Kidney epithelial cell (primary cell): ENCODE results near the gene TSPOAP1. TPM values are rescaled to one million over a fixed set of nuclear protein-coding genes. Genes with fewer than 3 reads are reported as not detected.

ENCODE experiments used
- DNase-seq: peaks from one replicate; pipeline ENCODE4 v3.0.0-alpha.2; 2010; ENCODE audit warnings: low read depth
- H3K27me3 ChIP-seq: 2 replicates; pipeline ENCODE4 v1.6.0; 2011; ENCODE audit warnings: low read length; ENCODE audit not compliant: control insufficient read depth, insufficient read depth
- H3K36me3 ChIP-seq: 2 replicates; pipeline ENCODE4 v1.5.1; 2011; ENCODE audit warnings: low read length; ENCODE audit not compliant: control insufficient read depth, insufficient read depth
- H3K4me3 ChIP-seq: 2 replicates; pipeline ENCODE4 v1.5.1; 2011; ENCODE audit warnings: low read depth, mild to moderate bottlenecking, control low read depth, low read length
- total RNA-seq: library from RNA; depleted of rRNA; stranded (reverse); fragments of >200 nt; gene quantifications from 2 replicates; pipeline ENCODE4 v1.2.3, GENCODE V29; 2015
- TF ChIP-seq, protein P1 (sequence below): IDR thresholded peaks from 2 replicates; pipeline ENCODE4 v1.5.1; 2011; ENCODE audit warnings: mild to moderate bottlenecking, moderate library complexity, low read length, control low read depth, inconsistent platforms; ENCODE audit not compliant: insufficient read depth, poor library complexity, severe bottlenecking

The TSPOAP1 gene
- total RNA-seq, 1 donor from 2014 or later = 9.4 TPM

DNA sequence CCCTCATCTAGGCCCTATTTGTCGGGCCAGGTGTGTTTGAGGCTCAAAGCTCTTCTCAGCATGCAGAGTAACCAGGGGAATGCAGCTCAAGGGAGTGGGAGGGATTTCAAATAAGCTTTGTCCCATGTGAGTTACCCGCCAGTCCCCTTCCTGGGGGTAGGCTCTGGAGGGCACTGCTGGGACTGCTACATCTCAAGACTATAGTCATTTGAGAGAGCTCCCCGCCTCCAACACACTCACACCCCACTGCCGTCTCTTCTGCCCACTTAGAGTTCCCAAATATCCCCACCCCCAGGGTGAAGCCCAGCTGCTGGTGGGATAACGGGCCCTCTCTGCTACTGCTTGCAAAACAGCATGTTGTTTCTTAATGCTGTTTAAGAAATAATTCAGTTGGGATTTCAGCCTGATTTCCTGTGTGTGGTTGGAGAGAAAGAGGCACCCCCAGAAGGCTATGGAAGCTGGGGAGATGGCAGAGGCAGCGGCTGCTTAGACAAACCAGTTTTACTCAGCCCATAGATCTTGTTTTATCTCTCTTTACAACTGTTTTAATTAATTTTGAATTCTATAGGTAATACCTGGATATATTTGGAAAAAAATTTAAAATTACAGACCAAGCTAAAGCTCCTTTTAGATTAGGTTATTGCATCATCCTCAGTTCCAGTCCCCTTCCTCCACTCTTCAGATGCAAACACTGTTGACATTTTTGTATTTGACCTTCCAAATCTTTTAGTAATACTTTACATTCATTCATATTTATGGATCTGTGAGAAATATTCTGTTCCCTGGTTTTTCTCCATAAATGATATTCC is 43.8 kb downstream of the TSPOAP1 start:
- DNase-seq = no peak
- Histone ChIP-seq H3K27me3 (peaks cover 11% of the 10 kb centered on the region), H3K4me3 (no peak overlapping the region), H3K36me3 (no peaks in the 10 kb centered on the region)
- TF ChIP-seq, protein P1, sequence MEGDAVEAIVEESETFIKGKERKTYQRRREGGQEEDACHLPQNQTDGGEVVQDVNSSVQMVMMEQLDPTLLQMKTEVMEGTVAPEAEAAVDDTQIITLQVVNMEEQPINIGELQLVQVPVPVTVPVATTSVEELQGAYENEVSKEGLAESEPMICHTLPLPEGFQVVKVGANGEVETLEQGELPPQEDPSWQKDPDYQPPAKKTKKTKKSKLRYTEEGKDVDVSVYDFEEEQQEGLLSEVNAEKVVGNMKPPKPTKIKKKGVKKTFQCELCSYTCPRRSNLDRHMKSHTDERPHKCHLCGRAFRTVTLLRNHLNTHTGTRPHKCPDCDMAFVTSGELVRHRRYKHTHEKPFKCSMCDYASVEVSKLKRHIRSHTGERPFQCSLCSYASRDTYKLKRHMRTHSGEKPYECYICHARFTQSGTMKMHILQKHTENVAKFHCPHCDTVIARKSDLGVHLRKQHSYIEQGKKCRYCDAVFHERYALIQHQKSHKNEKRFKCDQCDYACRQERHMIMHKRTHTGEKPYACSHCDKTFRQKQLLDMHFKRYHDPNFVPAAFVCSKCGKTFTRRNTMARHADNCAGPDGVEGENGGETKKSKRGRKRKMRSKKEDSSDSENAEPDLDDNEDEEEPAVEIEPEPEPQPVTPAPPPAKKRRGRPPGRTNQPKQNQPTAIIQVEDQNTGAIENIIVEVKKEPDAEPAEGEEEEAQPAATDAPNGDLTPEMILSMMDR = no peak

DNA sequence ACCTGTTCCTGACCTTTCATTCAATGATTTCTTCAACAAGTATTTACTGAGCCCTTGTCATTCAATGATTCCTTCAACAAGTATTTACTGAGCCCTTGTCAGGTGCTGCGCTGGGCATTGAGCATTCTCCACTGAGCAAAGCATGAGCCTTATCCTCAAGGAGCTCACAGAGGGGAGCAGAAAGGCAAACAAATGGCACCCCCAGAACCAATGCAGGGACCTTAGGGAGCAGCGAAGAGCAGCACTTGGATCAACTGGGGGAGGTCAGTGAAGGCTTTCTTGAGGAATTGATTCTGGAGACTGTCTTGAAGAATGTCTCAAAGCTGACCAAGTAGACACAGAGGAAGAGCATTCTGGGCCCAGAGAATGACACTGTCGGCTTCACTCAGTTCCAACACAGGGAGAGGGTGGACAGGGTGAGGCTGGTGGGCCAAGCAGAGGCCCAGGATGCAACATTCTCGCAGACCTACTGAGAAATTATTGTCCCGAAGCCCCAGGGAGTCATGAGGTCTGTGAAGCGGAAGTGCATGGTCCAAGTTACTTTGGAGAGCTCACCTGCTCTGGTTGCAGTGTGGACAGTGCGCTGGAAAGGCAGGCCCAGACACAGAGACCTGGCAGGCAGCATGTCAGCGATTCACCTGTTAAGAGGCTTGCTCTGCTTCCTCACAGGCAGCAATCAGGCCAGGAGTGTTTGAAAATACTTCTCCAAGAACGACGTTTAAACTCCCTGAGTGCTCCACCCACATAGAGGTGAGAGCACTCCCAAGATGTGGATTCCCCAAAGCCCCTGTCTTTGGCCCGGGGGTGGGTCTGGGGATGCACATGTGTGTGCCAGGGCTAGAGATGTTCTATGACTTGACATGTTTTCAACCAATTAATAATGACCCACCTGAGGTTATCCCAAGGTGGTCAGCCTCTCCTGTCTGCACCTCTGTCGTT is 44.7 kb downstream of the TSPOAP1 start:
- Histone ChIP-seq H3K27me3 (peaks cover 20% of the 10 kb centered on the region), H3K36me3 (no peaks in the 10 kb centered on the region), H3K4me3 (no peak overlapping the region)
- TF ChIP-seq, protein P1 = no peak
- DNase-seq = no peak

DNA sequence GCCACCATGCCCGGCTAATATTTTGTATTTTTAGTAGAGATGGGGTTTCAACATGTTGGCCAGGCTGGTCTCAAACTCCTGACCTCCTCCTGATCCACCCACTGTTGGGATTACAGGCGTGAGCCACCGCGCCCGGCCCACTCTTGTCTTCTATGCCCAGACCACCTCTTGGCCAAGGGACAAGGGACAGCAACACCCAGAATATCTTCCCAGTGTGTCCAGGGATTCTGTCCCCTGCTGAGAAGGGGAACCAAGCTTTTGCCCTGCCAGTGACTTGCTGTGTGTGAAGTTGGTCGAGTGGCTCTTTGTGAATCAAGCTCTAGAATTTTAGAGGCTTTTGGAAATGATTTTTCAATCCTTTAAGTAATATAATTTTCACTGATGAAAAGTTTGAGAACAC is 46.2 kb downstream of the TSPOAP1 start:
- Histone ChIP-seq H3K36me3 (no peaks in the 10 kb centered on the region), H3K27me3 (peaks cover 35% of the 10 kb centered on the region), H3K4me3 (no peak overlapping the region)
- DNase-seq = no peak
- TF ChIP-seq, protein P1 = no peak

DNA sequence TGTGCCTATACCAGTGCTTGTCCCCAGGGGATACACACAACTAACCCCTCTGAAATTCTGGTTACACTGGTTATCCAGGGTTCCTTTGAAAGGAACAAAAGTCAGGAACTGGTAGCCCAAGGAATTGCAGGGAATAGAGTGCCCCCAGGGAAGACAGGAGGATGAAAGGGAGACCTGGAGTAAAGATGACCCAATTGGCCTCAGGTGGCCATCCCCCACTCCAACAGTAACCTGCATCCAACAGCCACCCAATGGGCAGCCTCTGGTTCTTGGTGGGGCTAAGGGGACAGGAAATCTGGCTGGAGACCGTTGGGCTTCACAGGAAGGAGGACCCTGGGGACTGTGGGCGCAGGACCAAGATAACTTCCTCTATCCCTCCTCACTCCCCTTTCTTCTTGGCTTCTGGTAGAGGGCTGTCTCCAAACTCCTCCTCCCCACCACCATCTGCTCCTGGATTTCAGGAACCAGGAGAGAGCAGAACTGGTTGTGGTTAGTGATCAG is 47.0 kb downstream of the TSPOAP1 start:
- H3K4me3 ChIP-seq = no peak overlapping the region
- no peak for DNase-seq
- no peaks in the 10 kb centered on the region for H3K36me3 ChIP-seq
- TF ChIP-seq, protein P1 = no peak
- peaks cover 36% of the 10 kb centered on the region for H3K27me3 ChIP-seq

DNA sequence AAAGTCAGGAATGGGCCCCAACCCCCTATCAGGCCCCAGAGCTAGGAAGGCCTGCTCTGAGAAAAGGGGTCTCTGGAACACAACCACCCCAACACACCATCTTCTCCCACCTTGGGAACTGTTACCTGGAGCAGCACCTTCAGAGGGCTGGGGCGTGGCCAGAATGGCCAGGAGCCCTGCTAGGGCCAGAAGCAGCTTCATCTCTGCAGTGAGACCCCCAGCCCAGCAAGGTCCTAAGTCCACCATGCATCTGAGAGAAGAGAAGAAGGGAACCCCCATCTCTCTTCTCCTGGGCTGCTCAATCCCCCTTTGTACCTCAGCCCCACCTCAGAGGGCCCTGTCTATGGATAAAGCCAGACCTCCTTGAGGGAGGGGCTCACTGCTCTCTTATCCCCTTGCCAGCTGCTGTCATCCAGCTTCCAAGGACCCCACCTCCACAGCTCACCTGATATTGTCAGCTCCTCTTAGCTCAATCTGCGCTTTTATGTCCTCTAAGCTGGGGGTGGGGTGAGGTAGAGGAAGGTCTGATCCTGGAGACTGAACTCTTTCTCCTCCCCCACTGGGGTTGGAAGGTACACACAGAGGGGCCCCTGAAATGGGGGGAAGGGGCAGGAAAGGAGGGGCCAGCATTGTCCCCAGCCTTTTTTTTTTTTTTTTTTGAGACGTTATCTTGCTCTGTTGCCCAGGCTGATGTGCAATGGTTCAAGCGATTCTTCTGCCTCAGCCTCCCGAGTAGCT is 47.9 kb downstream of the TSPOAP1 start, which contains the start of gene MPO:
MPO (minus strand) TSS at position 456 of the 738 bp plus-strand sequence; CDS start at position 279, 177 bp downstream.
- H3K27me3 ChIP-seq = peaks cover 36% of the 10 kb centered on the region
- no peaks in the 10 kb centered on the region for H3K36me3 ChIP-seq
- DNase-seq = no peak
- TF ChIP-seq, protein P1 = no peak
- H3K4me3 ChIP-seq = no peak within 1 kb of the TSS
